GM12873 (cell line): ENCODE results near the gene PHF1.

Experiments
- CTCF ChIP-seq: IDR thresholded peaks from 2 replicates; pipeline ENCODE4 v1.5.1; 2012; ENCODE audit warnings: low read depth, mild to moderate bottlenecking, moderate library complexity, low read length, control low read depth; ENCODE audit not compliant: insufficient read depth; ENCODE audit errors: missing control alignments

Gene PHF1

GRCh38 chr6:33391922-33392594 is 18.8 kb upstream of the PHF1 start:
- TF ChIP-seq CTCF: no peak

- no peak for TF ChIP-seq CTCF
Measured at GRCh38 chr6:33392595-33392948, 18.2 kb upstream of the PHF1 start.

GRCh38 chr6:33392979-33393378 is 17.8 kb upstream of the PHF1 start:
- no peak for TF ChIP-seq CTCF

- no peak for TF ChIP-seq CTCF
Measured at GRCh38 chr6:33397541-33397940, 13.3 kb upstream of the PHF1 start.

- no peak for TF ChIP-seq CTCF
Measured at GRCh38 chr6:33404884-33405283, 5.9 kb upstream of the PHF1 start.

GRCh38 chr6:33405386-33405940 is 5.4 kb upstream of the PHF1 start:
- no peak for TF ChIP-seq CTCF

GRCh38 chr6:33406126-33406525 is 4.7 kb upstream of the PHF1 start:
- no peak for TF ChIP-seq CTCF
